ENCODE data around the gene TUBGCP3.

The TUBGCP3 gene

GRCh38 chr13:112474869-112475268 lies 113.1 kb downstream of the TUBGCP3 start:
- no peak for DNase-seq

- DNase-seq, result no peak
Observed at GRCh38 chr13:112473818-112474217, 114.1 kb downstream of the TUBGCP3 start.

GRCh38 chr13:112469071-112469745 lies 118.7 kb downstream of the TUBGCP3 start:
- peak; percentile 41 for DNase-seq

- DNase-seq, result no peak
Observed at GRCh38 chr13:112468069-112468468, 119.9 kb downstream of the TUBGCP3 start.

- DNase-seq, result peak; percentile 7
Observed at GRCh38 chr13:112467236-112467635, 120.7 kb downstream of the TUBGCP3 start.

- DNase-seq, result peak; percentile 38
Observed at GRCh38 chr13:112466132-112467058, 121.6 kb downstream of the TUBGCP3 start.

- peak; percentile 40 for DNase-seq
Observed at GRCh38 chr13:112465251-112466131, 122.5 kb downstream of the TUBGCP3 start.

- DNase-seq, result no peak
Observed at GRCh38 chr13:112464720-112465119, 123.2 kb downstream of the TUBGCP3 start.

- no peak for DNase-seq
Observed at GRCh38 chr13:112462408-112462807, 125.5 kb downstream of the TUBGCP3 start.

GRCh38 chr13:112457485-112457884 lies 130.5 kb downstream of the TUBGCP3 start:
- peak; percentile 23 for DNase-seq

- peak; percentile 23 for DNase-seq
Observed at GRCh38 chr13:112457081-112457480, 130.9 kb downstream of the TUBGCP3 start.

GRCh38 chr13:112456138-112457056 lies 131.6 kb downstream of the TUBGCP3 start:
- peak; percentile 34 for DNase-seq

- peak; percentile 26 for DNase-seq
Observed at GRCh38 chr13:112455476-112456059, 132.4 kb downstream of the TUBGCP3 start.

GRCh38 chr13:112454648-112455334 lies 133.2 kb downstream of the TUBGCP3 start:
- DNase-seq, result peak; percentile 18

GRCh38 chr13:112453874-112454647 lies 133.9 kb downstream of the TUBGCP3 start:
- DNase-seq, result peak; percentile 39

- DNase-seq, result peak; percentile 25
Observed at GRCh38 chr13:112453207-112453829, 134.6 kb downstream of the TUBGCP3 start.

- DNase-seq, result peak; percentile 25
Observed at GRCh38 chr13:112452380-112453206, 135.4 kb downstream of the TUBGCP3 start.

Data from activated CD8-positive, alpha-beta memory T cell treated with anti-CD3 and anti-CD28 coated beads, Interleukin-2, amount 50 U/mL, for 48 hours (primary cell).